ENCODE results near the gene ADAM12.

Gene ADAM12

DNA sequence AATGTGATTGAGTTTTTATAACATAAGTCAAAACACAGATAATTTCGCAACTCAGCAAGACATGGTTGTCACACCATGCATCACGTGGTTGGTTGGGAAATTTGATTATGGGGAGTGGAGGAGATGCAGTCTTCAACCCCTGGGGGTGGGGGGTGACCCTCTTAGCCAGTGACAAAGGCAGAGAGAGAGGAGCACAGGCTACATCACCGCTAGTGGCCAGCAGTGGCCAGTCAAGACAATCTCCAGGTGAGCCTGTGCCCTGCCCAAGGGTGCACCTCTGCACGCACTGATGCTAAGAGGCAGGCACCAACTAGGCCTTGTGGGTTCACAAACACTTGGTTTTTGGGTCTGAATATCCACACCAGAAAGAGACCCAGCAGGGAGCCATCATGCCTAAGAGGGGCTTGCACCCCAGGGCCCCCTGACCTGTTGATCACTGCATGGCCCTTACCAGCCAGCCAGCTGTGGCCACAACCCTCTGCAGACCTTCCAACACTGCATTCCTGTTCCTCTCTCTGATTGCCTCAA is 247.5 kb downstream of the ADAM12 start:
- DNase-seq (ENCODE audit: low spot score): no peak

DNA sequence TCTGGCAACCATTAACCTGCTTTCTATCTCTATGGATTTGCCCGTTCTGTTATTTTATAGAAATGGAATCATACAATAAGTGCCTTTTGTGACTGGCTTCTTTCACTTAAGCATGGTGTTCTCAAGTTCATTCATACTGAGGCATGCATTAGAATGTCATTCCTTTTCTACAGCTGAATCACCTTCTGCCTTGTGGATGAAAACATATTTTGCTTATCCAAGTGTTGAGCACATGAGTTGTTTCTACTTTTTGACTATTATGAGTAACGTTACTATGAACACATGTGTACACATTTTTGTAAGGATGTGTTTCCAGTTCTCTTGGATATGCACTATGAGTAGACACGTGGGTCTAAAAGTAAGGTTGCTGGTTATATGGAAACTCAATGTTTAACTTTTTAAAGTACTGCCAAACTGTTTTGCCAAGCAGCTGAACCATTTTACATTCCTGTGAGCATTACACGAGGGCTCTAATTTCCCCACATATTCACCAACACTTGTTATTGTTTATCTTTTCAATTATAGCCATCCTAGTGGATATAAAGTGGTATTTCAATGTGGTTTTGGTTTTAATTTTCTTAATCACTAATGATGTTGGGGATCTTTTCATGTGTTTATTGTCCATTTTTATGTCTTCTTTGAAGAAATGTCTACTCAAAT is 250.6 kb downstream of the ADAM12 start:
- no peak for DNase-seq (ENCODE audit: low spot score)

DNA sequence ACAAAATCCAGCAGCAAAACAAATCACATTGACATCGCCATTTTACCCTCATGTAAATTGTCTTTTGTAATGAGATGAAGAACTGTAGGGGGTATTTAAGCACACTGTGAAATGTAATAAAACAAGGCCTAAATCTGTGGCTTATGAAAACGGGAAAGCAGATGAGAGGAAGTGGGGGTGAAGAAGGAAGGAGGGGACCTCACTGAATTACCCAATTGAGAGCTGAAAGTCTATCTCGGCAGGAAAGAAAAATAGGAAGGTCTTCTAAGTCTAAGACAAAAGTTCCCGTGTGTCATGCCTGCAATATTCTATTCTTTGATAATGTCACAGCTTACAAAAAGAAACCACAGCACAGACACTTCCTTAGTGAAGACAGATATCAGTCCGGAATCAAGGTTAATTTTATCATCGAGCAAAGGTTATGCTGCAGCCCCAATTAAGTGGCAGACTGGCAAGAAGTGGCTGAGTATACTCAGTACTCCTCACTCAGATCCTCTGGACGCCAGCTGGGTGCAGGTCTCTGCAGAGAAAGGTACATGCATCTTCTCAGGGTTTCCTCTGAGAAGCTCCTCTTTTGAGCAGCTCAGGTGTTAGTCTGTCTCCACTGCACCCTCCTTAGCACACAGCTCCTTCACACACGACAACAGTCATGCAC is 252.2 kb downstream of the ADAM12 start:
- DNase-seq (ENCODE audit: low spot score): no peak

DNA sequence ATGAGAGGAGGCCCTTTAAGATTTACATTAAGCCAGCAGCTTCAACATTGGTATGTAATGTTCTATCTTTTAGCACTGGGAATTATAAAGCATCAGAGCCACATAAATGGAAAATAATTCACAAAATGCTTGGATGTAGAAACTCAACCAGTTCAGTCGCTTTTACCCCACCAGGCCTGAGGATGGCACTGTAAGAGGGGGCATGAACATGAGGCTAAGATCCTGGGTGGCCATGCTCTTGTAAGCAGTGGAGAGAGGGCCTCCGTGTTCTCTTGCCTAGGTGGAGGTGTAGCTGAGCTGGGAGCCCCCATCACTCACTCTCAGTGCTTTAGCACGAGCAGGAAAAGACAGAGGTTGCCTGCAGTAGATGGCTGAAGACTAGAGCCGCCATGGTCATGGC is 253.1 kb downstream of the ADAM12 start:
- no peak for DNase-seq (ENCODE audit: low spot score)

DNA sequence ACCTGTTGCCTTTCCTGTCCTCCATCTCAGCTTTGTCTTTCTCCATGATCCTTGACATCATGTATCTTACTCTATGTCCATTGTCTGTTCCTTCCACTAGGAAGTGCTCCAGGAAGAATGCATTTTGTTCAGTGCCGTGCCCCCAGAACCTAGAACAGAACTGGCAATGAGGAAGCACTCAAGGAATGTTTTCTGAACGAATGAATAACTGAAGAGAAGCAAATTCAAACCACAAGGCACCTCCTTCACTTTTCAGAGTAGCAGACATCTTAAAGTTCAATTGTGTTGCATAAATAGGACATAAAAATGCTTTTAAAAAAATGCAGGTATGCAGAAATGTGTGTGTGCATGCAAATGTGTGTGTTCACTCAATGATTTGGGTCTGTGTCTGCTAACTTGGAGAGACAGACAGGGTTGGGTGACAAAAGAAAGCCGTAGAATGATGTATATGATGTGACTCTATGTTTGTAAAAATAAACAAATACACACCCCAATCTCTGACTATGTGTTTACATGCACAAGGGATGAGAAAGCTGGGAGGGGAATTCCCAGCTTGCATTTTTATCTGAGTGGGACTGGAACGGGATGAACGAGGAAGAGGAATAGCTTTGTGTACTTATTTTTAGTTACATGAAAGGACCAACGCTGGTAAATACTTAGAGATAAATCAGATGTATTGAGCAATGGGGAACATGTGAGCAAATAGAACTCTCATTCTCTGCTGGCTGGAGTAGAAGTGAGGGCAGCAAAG is 254.2 kb downstream of the ADAM12 start:
- DNase-seq (ENCODE audit: low spot score): no peak

DNA sequence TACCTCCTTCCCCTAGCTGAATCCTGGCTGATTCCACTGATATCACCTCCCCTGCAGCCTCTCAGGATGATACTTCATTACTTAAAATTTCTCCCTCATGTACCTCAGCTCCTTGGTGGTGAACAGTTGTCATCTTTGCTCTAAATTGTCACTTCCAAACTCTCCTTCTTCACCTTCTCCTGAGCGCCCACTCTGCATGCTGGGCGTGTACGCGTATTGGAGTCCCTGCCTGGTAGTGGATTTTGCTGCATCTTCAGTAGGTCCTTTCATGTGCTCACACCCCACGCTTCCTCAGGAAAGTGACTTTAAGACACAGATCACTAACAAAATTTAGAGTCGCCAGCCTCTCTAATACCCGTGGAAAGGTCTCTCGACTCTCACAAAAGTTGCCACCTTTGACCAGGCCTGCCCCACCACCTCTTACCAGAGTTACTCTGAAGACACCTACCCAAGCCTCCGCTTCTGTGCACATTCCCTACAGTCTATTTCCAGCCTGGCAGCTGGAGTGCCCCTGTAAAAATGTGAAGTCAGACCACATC is 255.1 kb downstream of the ADAM12 start:
- no peak for DNase-seq (ENCODE audit: low spot score)

DNA sequence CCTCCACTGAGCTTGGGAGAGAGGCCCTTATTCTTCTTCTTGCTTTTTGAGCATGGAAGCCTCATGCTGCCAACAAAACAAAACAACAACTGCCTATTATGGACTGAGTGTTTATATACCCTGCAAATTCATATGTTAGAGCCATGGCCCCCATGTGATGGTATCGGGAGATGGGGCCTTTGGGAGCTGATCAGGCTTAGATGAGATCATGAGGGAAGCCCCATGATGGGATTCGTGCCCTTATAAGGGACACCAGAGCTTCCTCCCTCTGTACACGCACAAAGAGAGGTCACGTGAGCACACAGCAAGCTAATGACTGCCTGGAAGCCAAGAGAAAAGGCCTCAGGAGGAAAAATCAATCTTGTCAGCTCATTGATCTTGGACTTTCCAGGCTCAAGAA is 256.9 kb downstream of the ADAM12 start:
- DNase-seq (ENCODE audit: low spot score): no peak

DNA sequence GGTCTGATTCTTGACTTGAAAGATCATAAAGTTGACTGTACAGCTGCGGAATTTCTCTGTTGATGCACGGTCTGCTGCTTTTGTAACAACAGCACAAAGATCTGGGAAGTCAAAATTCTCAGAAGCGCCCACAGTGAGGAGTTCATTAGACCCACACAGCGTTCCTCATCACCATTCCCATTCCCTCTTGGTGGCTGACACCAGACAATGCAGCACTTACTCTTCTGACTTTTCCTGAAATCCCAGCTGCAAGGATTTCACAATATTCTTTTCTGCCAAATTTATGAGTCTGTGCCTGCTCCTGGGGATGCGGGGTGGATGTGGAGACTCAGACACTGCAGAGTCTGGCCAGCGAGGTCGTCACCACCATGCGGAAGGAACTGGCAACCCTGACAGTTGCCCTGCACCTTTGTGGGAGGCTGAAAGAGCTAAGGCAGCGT is 258.0 kb downstream of the ADAM12 start:
- no peak for DNase-seq (ENCODE audit: low spot score)

DNA sequence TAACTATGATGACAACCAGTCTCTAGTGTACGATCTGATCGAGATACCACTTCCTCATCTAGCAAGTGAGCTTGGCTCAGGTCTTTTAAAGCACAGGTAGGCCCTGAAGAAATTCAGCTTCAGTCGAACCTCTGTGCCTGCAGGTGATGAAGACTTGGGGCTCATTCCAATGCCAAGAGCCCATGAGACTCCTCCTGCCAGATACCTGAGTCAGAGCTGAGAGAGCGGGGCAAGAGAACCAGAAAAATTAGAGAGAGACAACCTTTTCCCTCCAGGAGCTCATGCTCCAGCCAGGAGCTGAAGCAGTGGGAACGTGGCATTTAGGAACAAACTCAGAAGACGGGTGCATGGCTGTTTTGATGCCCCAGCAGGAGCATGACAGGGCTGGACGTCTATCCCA is 259.3 kb downstream of the ADAM12 start:
- no peak for DNase-seq (ENCODE audit: low spot score)

DNA sequence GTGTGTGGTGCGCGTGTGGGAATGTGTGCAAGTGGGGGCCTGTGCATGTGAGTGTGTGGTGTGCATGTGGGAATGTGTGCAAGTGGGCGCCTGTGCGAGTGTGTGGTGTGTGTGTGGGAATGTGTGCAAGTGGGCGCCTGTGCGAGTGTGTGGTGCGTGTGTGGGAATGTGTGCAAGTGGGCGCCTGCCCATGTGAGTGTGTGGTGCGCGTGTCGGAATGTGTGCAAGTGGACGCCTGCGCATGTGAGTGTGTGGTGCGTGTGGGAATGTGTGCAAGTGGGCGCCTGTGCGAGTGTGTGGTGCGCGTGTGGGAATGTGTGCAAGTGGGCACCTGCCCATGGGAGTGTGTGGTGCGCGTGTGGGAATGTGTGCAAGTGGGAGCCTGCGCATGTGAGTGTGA is 259.7 kb downstream of the ADAM12 start:
- DNase-seq (ENCODE audit: low spot score): no peak

DNA sequence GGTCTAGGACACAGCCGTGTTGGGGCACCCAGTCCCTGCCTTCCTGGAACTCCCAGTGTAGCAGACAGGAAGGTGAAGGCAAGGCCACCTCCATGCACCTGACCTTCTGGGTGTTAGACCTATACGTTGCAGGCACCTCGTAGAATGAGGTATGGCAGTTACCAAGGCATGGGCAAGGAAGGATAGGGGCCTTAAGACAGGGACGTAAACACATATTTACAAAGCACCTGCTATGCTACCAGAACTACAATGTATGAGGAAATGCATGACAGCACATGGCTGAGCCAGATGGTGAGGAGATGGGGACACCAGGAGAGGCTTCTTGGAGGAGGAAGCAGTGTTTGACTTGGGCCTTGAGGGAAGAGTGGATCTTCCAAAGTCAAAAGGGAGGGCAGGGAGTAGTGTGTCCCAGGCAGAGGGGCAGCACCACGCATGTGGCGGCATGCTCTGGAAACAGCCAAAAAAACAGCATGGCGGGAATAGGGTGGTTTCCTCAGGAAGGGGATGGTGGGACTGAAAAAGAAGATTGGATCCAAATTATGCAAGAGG is 260.7 kb downstream of the ADAM12 start:
- no peak for DNase-seq (ENCODE audit: low spot score)

DNA sequence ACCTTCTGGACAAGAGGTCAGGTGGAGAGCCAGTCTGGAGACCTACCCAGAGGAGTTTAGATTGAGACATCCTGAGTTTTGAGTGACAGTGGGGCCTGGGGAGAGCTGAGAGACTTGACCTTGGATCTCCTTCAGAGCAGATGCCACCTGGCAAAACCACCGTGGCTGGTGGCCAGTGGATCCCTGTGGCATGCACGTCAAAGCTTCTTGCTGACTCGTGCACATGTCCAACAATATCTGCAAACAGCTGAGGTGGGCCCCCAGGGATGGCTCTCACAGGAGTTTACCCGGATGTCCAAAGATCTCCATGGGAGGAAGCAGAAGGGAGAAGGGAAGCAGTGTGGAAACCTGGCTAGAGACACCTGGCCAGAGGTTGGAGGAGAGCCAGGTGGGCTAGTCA is 261.4 kb downstream of the ADAM12 start:
- DNase-seq (ENCODE audit: low spot score): no peak

DNA sequence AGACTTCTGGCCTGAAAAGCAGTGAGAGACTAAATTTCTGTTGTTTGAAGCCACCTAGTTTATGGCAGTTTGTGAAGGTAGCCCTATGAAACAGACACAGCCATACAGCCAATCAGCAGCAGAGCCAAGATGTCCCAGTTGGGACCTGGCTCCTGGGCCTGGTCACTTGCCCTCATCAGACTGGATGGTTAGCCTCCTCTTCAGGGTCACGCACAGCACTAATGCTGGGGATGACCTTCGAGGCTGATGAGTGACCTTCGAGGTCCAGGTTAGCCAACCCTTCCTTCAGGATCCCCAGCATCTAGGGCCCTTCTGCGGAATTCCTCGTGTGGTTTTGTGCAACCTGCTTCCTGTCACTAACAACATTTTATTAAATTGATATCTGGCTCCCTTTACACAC is 262.3 kb downstream of the ADAM12 start:
- DNase-seq (ENCODE audit: low spot score): no peak

DNA sequence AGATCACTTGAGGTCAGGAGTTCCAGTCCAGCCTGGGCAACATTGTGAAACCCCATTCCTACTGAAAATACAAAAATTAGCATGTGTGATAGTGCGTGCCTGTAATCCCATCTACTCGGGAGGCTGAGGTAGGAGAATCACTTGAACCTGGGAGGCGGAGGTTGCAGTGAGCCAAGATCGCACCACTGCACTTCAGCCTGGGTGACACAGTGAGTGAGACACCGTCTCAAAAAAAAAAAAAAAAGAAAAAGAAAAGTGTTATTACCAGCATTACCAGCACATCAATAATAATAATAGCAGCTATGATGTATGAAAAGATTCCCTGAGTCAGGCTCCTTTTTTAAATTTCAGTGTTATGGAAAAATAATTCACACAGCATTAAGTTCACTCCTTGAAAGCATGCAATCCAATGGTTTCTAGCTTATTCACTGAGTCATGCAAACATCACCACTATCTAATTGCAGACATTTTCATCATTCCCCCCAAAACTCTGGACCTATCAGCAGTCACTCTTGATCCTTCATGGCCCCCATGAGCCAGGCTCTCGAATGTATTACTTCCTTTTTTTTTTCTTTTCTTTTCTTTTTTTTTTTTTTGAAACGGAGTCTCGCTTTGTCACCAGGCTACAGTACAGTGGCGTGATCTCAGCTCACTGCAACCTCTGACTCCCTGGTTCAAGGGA is 263.5 kb downstream of the ADAM12 start:
- no peak for DNase-seq (ENCODE audit: low spot score)

DNA sequence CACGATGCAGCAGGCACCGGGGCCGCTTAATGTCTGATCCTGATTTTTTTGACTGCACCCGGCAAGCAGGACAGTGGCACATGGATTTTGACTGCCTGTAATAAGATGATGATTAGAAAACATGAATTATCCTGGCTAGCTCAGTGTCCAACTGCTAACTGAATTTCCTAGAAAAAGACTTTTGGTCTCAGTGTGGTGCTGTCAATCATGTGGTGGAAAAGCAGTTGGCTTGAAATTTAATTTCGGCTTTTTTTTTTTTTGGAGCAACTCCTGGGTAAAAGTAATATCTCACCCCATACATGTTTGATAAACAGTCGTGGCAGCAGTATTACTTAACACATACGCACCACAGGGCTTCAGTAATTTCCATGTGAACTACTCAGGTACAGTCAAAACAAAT is 264.2 kb downstream of the ADAM12 start:
- DNase-seq (ENCODE audit: low spot score): no peak

DNA sequence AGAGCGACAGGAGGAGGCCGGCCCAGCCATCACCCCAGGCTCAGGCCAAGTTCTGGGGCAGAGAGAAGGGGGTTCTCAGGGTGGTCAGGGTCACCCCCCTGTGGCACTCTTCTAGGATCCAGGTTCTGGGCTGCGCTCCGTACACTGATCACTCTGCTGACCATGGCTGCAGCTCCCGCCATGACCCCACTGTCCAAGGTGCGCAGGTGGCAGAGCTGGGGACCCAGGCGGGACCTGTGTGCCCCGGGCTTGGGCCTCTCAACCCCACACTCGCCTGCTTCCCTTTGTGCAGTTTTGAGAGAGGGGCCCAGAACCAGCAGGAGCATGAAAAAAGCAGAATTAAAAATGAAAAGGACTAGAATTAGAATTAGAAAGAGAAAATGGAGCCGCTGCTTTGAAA is 264.8 kb downstream of the ADAM12 start:
- DNase-seq (ENCODE audit: low spot score): no peak

DNA sequence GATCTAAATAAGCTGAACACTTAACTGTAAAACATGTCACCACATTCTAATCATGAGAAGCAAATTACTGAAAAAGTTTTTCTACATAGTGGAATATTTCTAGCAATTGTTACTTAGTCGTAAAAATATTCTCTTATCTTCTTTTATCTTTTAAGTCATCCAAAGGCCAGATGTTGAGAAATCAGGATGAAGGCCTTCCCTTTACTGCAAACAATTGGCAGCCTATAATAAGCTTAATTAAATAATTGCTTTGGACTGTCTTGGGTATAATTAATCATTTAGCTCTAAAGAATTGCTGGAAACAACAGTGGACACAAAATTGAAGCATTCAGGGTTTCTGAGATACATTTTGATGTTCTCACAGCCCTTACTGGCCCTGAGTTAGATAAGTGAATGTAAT is 265.4 kb downstream of the ADAM12 start:
- no peak for DNase-seq (ENCODE audit: low spot score)

DNA sequence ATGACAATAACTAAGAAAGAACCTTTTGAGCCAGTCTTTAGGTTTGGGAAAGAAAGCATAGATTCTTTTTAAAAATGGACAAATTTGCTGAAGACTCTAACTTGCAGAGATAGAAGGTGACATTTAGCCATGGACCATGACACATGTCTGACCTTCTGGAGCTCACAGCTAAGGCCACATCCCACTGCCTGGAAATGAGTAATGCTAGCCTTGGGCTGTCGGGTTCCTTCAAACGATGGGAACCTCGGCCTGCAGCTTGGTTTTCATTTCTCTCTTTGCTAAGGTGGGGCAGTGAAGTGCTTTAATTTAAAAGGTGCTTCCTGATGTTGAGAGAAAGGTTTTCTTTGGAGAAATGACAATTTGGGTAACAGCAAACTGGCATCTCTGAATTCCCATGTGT is 268.7 kb downstream of the ADAM12 start:
- no peak for DNase-seq (ENCODE audit: low spot score)

DNA sequence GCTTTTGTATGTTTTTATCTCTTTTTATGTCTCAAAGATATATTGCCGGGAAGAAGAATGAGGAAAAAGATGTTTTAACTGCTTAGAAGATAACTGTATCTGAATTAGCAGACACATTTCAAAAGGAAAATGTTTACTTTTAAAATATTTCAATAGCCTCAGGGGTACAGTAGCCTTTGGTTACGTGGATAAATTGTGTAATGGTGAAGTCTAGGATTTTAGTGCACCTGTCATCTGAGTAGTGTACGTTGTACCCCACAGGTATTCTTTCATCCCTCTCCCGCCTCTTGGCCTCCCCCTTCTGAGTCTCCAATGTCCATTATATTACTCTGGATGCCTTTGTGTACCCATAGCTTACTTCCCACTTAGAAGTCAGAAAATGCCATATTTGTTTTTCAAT is 269.8 kb downstream of the ADAM12 start:
- DNase-seq (ENCODE audit: low spot score): no peak

DNA sequence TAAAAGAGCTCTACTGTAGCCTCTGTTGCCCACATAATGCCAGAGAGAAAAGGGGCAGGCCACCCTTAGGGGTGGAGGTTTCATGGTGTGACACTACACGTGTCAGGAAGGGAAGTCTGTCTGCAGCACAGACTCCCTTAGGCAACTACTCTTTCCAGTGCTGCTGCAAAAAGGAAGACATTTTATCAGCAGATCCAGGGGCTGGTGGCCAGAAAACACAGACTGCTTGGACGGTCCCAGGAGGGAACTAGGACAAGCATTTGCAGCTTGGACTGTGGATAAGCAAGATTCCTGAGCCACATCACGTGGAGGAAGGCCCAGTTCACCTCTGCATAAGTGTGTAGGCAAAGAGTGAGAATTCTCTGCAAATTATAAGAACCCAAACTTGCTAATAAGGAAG is 271.1 kb downstream of the ADAM12 start:
- DNase-seq (ENCODE audit: low spot score): no peak

DNA sequence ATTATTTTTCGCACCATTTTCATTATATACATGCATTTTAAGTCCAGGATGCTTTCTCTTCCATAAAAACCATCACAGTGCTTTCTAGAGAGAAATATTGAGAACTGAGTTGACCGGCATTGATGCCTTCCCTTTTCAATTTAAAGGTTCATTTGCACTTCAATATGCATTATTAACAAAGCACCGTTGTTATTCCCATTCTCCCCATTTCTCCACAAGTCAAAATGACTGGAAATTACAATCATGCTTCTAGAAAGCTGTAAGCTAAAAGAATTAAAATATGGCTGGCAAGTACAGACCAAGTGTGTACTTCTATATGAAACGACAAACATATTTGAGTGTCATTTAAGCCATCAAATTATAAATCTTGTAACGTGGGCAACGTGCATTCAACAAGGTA is 272.4 kb downstream of the ADAM12 start:
- no peak for DNase-seq (ENCODE audit: low spot score)

Data from putamen (tissue), 1 donor.